SK-MEL-5 (cell line): ENCODE data around the gene TEPSIN. TPM values are rescaled to one million over a fixed set of nuclear protein-coding genes. Genes with fewer than 3 reads are reported as not detected.

Experiments
- DNase-seq: peaks from one replicate; pipeline ENCODE4 v3.0.0-alpha.2; 2016; ENCODE audit warnings: low read depth, low spot score
- in situ Hi-C: cut with HindIII; loops from 2 replicates; pipeline ENCODE4 v1.10.0; 2016; ENCODE audit warnings: low sequenced_read_pairs, high pct_unique_total_duplicates, low pct_unique_long_range_greater_than_20kb
- total RNA-seq: library from RNA; depleted of rRNA; stranded (reverse); fragments of >200 nt; shearing (Covaris generic); gene quantifications from 2 replicates; pipeline ENCODE4 v1.2.3, GENCODE V29; 2014

The TEPSIN gene
- total RNA-seq, 1 experiment from 2014 or later = 31.7 TPM

DNA sequence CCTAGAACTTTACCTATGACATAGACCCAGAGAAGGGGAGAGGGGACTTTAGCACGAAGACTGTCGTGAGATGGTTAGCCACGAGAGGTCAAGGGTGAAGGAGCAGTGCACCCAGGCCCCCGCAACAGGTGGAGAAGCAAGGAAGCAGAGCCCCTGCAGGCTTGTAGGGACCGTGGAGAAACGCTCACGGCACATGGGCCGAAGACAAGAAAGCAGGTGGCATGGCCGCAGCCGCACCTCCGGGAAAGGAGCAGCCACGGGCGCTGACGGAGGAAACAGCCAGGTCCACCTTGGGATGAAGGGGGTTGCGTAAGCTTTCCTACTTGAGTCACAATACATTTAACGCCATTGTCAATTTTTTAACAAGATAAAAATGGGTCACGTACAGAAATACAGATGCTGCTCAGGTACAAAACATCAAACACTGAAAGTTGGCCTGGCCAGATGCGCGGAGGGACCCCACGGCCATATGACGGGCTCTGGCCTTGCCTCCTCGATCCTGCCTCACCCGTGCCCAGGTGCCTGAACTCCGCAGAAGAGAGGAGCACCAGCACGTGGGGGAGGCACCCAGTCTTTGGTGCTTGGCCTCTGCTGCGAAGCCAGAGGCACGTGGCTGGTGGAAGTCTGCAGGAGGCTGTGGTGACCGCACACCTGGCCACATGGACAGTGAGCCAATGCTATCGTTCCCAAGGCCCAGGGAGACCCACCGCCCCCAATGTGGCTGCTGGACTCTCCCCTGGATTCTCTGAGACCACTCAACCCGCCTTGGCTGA, 35.0 kb upstream of the TEPSIN start:
- in situ Hi-C loops = no loop called here
- DNase-seq = no peak

DNA sequence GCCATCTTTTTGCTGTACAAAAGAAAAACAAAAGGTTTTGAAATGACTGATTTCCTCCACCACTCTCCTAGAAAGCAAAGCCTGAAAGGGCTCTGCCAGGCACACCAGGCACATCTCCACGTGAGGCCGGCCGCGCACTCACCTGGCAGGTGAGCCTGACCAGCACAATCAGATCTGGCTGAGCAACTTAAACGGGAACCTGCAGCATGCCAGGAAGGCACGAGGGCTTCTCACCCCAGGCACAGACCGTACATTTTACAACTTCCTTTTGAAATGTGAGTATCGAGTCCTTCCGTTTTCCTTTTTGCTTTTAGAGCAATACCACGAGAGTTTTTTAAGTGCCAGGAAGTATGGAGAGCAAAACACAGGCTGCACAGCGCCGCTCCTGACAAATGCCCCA, 33.8 kb upstream of the TEPSIN start:
- in situ Hi-C loops = no loop called here
- DNase-seq = no peak

DNA sequence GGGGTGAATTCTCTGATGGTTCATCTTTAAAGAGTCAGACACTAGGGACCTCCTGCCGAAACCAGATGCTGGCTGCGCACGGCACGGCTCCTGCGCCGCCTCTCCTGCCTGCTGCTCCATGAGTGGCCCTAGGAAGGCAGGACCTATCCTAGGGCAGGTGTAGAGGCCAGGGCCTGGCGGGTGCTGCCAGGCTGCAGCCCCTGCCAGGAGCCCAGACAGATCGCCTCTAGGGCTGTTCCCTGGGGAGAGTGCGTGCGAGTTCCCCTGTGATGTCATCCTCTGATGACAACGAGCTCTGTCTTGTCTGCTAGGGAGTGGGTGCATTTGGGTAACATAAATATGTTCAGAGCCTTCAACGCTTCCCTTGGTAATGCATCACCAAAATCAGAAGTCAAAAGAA, 32.4 kb upstream of the TEPSIN start:
- DNase-seq = no peak
- in situ Hi-C loops = no loop called here

DNA sequence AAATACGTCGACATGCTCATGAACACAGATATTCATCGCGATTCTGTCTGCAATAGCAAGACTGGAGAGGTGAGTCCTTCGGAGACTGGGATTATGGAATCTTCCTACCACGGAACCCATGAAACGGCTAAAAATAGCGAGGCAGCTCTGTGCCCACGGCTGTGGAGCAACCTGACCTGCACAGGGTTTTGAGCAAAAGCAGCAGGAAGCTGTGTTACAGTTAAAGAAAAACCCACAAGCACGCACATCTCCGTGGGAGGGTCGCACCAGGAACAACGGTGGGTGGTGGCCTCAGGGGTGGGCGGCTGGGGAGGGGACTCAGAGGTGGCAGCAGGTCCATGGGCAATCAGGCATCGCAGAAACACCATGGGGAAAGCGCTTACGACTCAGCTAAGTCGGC, 31.4 kb upstream of the TEPSIN start:
- in situ Hi-C loops = no loop called here
- DNase-seq = no peak

DNA sequence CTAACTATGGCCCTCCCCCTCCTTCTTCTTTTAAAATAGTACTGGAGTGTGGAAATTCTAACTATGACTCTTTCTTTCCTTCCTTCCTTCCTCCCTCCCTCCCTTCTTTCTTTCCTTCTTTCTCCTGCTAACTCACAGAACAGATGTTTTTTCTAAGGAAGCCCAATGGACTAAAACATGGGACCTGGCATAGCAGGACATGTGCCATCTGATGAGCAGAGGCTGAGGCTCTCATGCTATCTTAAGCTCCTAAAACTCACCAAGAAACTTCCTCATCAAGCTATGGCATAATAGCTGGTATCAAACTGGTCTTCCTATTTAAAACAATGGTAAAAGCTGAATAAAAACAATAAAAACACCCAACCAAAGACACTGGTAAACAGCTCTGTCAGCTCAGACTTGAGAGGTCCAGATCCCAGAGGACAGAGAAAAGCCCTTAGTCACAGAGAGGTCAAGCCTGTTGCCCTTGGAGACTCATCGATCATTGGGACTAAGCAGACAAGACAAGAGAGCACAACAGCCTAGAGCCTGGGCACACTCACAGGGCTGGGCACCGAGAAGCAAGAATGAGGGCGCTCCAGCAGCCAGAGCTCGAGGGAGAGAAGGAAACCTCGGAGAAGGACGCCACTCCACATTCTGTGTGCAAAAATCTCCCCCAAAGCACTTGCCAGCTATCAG, 28.7 kb upstream of the TEPSIN start:
- in situ Hi-C loops = no loop called here

DNA sequence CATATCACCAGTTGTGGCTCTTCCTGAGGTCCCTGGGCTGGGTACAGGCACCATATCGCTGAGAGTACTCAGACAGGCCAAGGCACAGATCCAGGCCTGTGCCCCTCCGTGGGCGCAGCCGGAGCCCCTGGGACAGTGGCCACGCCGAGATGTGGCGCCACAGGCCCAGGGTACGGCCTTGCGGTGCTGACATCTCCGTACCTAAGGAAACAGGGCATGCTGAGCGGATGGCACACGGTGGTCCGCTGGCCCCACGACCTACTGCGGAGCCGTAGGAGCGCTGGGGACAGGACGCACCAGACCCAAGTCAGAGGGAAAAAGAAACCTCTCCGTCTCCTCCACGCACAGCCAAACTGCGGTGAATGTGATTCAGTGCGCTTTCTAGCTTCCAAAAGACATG, 26.7 kb upstream of the TEPSIN start:
- DNase-seq = no peak
- in situ Hi-C loops = no loop called here

More for the DNA sequence above, 28.7 kb upstream of the TEPSIN start:
- DNase-seq = no peak

DNA sequence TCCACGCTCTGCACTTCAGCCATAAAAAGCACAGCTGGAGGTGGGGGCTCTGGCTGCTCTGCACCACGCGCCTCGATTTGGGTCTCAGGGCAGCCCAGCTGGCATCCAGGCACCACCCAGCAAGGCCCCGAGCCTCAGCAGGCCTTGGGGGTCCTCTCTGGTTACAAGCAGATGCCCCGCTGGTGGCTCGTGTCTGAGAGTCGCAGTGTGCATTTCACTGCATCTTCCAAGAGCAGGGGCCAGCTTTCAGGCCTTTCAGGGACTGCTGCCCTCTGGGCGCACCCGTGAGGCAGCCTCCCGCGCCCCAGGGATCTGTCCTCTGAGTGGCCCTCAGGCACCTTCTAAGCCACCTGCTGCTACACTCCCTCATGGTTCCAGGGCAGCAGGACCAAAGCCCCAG, 25.8 kb upstream of the TEPSIN start:
- in situ Hi-C loops = no loop called here
- DNase-seq = no peak

DNA sequence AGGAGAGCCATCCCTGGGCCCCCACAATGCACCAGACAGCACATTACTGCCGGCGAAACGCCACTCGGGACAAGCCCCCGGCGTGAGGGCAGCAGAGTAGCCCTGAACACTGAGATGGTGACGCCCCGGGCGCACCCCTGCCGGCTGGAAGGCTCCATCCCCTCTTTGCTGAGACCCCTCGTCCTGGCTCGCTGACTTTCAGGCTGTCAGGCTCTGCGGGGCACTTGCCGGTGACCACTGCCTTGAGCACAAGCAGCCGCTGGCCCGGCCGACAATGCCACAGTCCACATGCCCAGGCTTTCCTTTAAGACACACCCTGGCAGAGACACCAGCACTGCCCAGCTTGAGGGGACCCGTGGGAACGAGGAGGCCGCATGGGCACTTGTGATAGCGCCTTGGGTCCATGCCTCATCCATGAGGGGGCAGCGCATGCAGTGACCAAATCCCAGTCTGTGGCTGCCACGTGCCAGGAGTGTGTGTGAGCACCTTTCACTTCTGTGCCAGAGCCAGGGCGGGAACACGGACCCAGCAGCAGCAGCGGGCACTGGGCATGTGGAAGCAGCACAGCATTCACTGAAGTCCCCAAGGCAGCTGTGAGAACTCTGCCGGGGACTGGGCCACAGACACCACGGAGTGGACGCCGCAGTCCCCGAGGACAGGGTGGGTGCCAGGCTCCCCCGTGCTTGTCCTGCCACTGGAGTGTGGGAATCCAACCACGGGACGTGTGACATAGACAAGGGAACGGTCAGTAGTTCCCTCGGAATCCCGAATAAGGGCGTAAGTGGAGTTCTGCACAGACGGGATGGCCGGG, 24.7 kb upstream of the TEPSIN start:
- DNase-seq = no peak
- in situ Hi-C loops = no loop called here

DNA sequence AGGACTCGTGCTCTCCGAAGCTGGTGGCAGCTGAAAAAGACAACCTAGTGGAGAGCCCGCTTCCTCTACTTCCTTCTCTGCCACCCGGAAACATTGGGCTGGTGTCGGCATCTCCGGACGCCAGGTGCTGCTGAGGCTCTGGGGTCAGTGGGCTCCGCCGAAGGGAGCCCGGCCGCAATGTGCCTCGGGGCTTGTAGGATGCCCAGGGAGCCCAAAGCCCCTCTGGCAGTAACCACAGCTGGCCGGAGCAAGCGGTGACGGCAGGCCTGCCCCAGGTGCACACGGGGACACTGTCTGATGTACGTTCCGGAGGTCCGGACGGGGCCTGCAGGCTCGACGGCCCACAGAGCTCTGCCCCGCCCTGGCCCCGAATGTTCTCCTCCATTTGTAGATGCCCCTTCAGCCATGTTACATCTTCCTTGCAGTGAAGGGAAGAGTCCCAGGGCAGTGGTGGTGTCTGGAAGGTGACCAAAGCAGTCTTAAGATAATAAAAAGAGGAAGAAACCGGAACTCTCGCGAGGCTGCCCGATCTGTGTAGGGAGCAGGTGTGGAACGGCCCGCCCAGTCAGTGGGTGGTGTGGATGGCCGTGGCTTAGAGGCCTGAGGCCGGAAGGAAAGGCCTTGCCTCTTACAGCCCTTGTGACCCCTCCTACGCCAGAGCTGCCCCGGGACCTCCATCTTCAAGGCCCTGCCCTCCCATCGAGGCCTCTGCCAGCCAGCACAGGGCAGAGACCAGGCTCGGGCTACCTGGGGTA, 22.9 kb upstream of the TEPSIN start:
- no peak for DNase-seq
- in situ Hi-C loops = no loop called here

DNA sequence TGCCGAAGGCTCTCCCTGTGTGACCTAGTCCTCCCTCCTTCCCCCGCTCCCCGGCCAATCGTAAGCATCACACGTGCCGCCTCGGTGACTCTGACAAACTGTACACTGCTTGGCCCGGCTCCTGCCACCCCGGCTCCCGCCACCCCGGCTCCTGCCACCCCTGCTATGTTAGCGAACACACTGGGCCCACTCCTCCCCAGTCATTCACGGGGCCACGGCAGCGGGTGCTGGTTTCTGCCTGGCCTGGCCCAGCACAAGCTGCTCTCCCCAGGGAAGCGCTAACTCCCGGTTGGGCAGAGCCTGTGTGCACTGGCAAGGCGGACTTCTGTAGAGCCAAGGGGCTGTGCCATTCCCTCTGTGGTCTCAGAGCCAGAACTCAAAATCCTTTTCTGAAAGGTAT, 22.2 kb upstream of the TEPSIN start:
- no peak for DNase-seq
- in situ Hi-C loops = no loop called here

DNA sequence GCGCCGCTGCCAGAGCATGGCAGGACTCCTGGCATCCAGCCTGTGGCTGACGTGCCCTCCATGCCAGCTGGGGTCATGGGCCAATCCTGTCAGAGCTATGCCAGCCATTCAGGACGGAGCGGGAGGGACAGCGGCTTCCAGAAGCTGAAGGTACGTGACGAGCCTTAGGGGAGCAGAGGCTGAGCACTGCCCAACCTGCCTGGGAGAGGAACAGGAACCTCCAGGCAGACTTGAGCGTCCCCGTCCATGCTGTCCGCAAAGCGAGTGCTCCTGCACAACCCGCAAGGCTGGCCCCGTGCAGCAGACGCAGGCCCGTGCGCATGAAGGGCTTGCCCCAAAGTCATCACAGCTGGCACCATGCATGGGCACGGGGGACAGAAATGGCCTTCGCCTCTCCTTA, 21.8 kb upstream of the TEPSIN start:
- in situ Hi-C loops = no loop called here
- DNase-seq = no peak

DNA sequence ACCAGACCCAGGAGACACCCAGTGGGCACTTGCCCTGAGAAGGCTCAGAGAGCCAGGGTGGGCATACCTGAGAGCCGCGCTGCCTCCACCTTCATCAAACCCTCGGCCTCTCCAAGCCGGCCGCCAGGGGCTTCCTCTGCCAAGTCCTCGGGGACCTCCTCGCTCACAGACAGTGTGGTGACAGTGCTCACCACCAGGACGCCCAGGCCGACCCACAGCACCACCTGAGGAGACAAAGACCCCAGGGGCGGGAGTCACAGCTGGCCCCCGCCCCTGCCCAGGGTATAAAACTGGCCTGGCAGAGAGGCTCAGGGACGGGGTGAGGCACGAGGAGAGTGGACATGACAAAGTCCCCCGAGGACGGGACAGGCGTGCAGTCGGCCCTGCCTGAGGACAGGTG, 21.3 kb upstream of the TEPSIN start:
- in situ Hi-C loops = no loop called here
- DNase-seq = no peak

DNA sequence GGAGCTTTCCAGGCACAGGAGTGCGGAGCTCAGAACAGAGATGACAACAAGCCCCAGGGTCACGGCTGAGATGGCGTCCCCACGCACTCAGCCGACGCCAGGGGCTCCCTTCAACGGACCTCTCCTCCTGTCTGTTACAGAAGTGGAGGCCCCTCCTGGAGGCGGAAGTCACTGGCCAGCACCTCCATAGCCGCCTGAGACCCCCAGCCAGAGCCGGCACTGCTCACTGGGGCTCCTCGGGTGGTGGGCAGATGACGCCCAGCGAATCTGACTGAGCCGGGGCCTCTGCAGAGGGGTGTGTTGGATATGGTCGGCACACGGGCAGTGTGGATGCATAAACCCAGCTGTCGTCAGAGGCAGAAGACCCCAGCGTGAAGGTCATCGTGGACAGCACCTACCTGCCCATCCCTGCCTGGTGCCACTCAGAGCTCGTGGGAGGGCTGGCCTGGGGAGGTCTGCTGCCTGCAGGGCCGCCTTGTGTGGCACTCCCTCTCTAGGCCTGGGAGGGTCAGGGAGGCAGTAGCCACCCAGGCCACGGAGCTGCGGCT, 20.3 kb upstream of the TEPSIN start:
- in situ Hi-C loops = no loop called here

DNA sequence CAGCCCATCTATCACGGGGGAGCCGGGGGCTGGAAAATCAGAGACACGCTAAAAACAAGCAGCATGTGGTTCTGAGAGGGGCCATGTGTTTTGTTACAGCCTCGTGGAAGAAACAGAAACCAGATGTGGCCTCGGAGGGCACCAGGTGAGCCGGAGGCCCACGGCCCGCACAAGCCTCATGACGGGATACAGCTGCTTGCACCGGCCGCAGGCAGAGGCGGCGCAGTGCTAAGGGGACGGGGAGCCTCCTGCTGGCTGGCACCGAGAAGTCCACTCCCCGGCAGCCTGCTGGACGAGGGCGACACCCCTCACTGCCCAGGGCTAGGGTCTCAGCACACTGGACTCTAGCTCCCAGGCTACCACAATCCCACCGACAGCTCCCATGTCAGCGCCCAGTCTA, 19.4 kb upstream of the TEPSIN start:
- in situ Hi-C loops = no loop called here

More for the DNA sequence above, 20.3 kb upstream of the TEPSIN start:
- DNase-seq = no peak

DNA sequence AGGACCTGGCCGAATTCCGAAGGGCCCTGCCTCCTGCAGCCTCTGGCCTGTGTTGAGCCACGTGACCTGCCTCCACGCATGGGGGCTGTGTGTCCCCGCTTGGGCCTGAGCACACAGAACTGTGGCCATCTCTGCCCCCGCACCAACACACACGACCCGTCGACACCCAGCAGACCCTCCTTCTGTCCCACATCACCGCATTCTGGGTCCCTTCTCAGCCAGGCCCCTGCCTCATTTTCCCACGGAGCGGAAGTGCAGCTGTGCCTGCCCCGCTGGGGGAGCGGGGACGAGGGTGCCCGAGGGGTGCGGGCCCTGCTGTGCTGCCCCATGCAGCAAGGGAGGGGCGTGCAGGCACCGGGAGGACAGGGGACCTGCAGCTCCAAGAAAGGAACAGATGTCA, 18.7 kb upstream of the TEPSIN start:
- in situ Hi-C loops = no loop called here
- DNase-seq = no peak

More for the DNA sequence above, 19.4 kb upstream of the TEPSIN start:
- no peak for DNase-seq

DNA sequence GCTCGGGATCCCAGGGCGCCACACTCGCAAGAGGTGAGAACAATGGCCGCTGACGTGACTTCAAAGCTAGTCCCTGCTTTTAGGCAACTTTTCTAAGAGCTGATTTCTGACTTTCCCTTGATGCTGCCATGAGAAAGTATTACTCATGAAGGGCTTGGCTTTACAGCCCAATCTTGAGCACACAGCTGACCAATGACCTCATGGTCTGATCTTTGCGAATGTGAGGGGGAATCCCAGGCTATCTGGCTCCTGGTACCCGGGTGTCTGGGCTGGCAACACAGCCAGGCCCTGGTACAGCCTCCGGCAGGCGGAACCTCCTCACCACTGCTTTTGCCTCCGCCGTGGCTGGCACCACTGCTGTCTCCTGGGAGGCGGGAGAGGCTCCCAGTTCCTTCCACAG, 17.8 kb upstream of the TEPSIN start:
- no peak for DNase-seq
- in situ Hi-C loops = no loop called here

DNA sequence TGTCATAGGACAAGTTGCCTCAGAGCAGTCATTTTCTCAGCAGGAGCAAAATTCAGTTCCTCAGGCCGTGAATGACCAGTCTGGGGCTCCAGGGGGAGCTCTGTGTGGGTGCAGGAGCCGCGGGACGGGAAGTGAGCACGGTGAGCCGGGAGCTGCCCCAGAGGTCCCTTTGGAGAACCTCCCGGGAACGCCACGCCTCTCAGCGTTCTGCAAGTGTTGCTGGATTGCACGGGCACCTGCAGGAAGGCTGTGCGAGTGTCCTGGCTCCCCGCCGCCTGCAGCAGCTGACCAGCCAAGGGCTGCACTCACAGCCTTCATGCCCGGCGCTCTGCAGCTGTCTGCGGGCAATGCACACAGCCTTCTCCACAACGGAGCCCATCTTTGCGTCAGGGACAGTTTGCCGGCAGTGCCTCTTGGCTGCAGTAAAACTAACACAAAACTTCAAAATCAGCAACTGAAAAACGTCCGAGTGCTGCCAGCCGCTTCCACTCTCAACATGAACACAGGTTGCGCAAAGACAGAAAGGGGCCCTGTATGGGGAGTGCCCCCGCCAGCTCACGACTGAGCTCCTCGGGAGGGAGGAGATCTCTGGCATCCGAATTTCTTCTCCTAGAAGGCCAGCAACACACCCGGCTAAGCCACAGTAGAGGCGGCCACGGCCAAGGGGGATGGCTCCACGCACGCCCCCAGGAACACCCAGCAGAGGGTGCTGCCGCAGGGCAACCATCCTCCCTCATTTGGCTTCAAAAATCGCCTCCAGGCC, 16.3 kb upstream of the TEPSIN start:
- in situ Hi-C loops = no loop called here
- DNase-seq = peak; percentile 72
